GM13977 (cell line): ENCODE measurements around the gene TMOD1.

ENCODE experiments used
- DNase-seq: peaks from one replicate; pipeline ENCODE4 v3.0.0; 2012; ENCODE audit warnings: low spot score
- CTCF ChIP-seq: IDR thresholded peaks from 2 replicates; pipeline ENCODE4 v1.5.1; 2012; ENCODE audit warnings: mild to moderate bottlenecking, control low read depth; ENCODE audit not compliant: insufficient read depth; ENCODE audit errors: extremely low read depth, missing control alignments
- in situ Hi-C: fragments of 300-500 bp; cut with MboI; formaldehyde crosslinking; loops from one replicate; pipeline ENCODE4 v1.12.0; 2022; ENCODE audit warnings: low sequenced_read_pairs, low pct_unique_long_range_greater_than_20kb, mixed read lengths, inconsistent platforms; ENCODE audit not compliant: unreplicated experiment

TMOD1 gene

GRCh38 chr9:97504381-97505216 is 3.1 kb downstream of the TMOD1 start:
- in situ Hi-C loops, result no loop called here
- DNase-seq, result no peak
- TF ChIP-seq CTCF, result no peak

- in situ Hi-C loops, result no loop called here
- DNase-seq, result no peak
These were observed 4.4 kb downstream of the TMOD1 start for GRCh38 chr9:97505845-97506244.

DNA sequence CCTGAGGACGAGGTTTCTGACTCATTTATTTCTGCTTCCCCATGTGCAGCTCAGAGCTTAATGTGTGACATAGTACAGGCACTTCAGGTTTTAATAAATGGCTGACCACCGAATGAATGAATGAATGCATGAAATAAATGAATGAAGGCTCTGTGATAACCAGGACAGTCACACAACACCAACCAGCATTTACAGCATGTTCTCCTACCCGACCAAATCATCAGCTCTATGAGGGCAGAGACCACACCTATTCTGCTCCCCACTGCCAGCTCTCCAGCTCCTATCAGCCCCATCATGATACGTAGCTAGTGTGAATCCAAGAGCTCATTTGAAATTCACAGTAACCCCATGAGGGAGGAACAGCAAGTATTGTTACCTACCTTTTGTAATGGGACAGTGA is 4.8 kb downstream of the TMOD1 start:
- no peak for DNase-seq
- in situ Hi-C loops, result no loop called here
- TF ChIP-seq CTCF, result no peak

More at GRCh38 chr9:97505845-97506244, 4.4 kb downstream of the TMOD1 start:
- no peak for TF ChIP-seq CTCF

GRCh38 chr9:97506787-97507186 is 5.3 kb downstream of the TMOD1 start:
- TF ChIP-seq CTCF, result no peak
- no peak for DNase-seq
- in situ Hi-C loops, result no loop called here

DNA sequence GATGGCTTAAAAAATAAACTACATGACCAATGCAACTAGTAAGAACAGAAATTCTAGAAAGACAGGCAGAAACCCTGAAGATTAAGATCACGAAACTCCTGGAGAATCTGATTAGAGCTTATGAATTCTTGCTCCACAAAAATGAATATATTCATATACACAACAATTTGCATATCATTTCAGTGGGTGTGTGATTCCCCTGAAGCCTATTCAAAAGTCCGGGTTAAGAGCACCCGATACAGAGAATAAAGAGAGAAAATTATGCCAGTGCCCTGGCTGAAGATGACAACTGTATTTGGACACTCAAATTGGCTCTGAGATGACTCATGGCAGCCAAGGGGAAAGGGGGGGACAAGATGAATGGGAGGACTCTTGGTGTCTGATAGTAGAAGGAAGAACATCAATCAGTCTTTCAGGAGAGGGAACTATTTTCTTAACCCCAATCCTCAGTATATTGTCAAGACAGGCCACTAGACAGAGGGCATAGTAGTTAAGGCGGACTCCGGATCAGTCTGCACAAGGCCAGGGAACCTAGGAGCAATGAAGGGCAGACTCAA is 6.0 kb downstream of the TMOD1 start:
- no peak for DNase-seq
- in situ Hi-C loops, result no loop called here
- no peak for TF ChIP-seq CTCF

GRCh38 chr9:97508852-97509251 is 7.4 kb downstream of the TMOD1 start:
- DNase-seq, result no peak
- in situ Hi-C loops, result no loop called here
- no peak for TF ChIP-seq CTCF
